GM19035 (cell line): ENCODE results near the gene PET100.

Source experiments
- ATAC-seq: cut with Tn5 transposase; IDR thresholded peaks from one replicate; pipeline ENCODE4 v1.9.1; 2021; ENCODE audit not compliant: unreplicated experiment

The PET100 gene

GRCh38 chr19:7612282-7613274 lies 17.0 kb upstream of the PET100 start:
- no peak for ATAC-seq

- ATAC-seq, result no peak
Observed at GRCh38 chr19:7614859-7615741, 14.5 kb upstream of the PET100 start.

- ATAC-seq, result no peak
Observed at GRCh38 chr19:7617172-7617571, 12.4 kb upstream of the PET100 start.

GRCh38 chr19:7617735-7618134 lies 11.9 kb upstream of the PET100 start:
- no peak for ATAC-seq

- no peak for ATAC-seq
Observed at GRCh38 chr19:7618348-7618747, 11.2 kb upstream of the PET100 start.

- no peak for ATAC-seq
Observed at GRCh38 chr19:7618771-7619510, 10.7 kb upstream of the PET100 start.

GRCh38 chr19:7619671-7620441 lies 9.7 kb upstream of the PET100 start:
- no peak for ATAC-seq

- no peak for ATAC-seq
Observed at GRCh38 chr19:7620442-7621412, 8.9 kb upstream of the PET100 start.

GRCh38 chr19:7622933-7623685 lies 6.5 kb upstream of the PET100 start:
- no peak for ATAC-seq

GRCh38 chr19:7623725-7624603 lies 5.6 kb upstream of the PET100 start:
- ATAC-seq, result no peak

- ATAC-seq, result no peak
Observed at GRCh38 chr19:7624810-7625209, 4.8 kb upstream of the PET100 start.

- ATAC-seq, result no peak
Observed at GRCh38 chr19:7625763-7626372, 3.7 kb upstream of the PET100 start.

GRCh38 chr19:7627166-7627565 lies 2.4 kb upstream of the PET100 start:
- no peak for ATAC-seq

- no peak for ATAC-seq
Observed at GRCh38 chr19:7628589-7629311, 843 bp upstream of the PET100 start.

GRCh38 chr19:7631577-7631976 lies 2.0 kb downstream of the PET100 start:
- no peak for ATAC-seq
